ENCODE data around the gene SEPTIN2.

- TF ChIP-seq, protein P1, sequence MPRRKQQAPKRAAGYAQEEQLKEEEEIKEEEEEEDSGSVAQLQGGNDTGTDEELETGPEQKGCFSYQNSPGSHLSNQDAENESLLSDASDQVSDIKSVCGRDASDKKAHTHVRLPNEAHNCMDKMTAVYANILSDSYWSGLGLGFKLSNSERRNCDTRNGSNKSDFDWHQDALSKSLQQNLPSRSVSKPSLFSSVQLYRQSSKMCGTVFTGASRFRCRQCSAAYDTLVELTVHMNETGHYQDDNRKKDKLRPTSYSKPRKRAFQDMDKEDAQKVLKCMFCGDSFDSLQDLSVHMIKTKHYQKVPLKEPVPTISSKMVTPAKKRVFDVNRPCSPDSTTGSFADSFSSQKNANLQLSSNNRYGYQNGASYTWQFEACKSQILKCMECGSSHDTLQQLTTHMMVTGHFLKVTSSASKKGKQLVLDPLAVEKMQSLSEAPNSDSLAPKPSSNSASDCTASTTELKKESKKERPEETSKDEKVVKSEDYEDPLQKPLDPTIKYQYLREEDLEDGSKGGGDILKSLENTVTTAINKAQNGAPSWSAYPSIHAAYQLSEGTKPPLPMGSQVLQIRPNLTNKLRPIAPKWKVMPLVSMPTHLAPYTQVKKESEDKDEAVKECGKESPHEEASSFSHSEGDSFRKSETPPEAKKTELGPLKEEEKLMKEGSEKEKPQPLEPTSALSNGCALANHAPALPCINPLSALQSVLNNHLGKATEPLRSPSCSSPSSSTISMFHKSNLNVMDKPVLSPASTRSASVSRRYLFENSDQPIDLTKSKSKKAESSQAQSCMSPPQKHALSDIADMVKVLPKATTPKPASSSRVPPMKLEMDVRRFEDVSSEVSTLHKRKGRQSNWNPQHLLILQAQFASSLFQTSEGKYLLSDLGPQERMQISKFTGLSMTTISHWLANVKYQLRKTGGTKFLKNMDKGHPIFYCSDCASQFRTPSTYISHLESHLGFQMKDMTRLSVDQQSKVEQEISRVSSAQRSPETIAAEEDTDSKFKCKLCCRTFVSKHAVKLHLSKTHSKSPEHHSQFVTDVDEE (CRISPR knock-in tag; IDR thresholded peaks at IDR 0.05), result no peak
- TF ChIP-seq, protein P2, sequence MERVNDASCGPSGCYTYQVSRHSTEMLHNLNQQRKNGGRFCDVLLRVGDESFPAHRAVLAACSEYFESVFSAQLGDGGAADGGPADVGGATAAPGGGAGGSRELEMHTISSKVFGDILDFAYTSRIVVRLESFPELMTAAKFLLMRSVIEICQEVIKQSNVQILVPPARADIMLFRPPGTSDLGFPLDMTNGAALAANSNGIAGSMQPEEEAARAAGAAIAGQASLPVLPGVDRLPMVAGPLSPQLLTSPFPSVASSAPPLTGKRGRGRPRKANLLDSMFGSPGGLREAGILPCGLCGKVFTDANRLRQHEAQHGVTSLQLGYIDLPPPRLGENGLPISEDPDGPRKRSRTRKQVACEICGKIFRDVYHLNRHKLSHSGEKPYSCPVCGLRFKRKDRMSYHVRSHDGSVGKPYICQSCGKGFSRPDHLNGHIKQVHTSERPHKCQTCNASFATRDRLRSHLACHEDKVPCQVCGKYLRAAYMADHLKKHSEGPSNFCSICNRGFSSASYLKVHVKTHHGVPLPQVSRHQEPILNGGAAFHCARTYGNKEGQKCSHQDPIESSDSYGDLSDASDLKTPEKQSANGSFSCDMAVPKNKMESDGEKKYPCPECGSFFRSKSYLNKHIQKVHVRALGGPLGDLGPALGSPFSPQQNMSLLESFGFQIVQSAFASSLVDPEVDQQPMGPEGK (CRISPR knock-in tag; IDR thresholded peaks at IDR 0.05; ENCODE audit: borderline replicate concordance), result no peak
- TF ChIP-seq, protein P3, sequence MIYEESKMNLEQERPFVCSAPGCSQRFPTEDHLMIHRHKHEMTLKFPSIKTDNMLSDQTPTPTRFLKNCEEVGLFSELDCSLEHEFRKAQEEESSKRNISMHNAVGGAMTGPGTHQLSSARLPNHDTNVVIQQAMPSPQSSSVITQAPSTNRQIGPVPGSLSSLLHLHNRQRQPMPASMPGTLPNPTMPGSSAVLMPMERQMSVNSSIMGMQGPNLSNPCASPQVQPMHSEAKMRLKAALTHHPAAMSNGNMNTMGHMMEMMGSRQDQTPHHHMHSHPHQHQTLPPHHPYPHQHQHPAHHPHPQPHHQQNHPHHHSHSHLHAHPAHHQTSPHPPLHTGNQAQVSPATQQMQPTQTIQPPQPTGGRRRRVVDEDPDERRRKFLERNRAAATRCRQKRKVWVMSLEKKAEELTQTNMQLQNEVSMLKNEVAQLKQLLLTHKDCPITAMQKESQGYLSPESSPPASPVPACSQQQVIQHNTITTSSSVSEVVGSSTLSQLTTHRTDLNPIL (CRISPR knock-in tag; IDR thresholded peaks at IDR 0.05; ENCODE audit: low read depth), result no peak
- TF ChIP-seq TCF4 (CRISPR knock-in tag; IDR thresholded peaks at IDR 0.05; ENCODE audit: borderline replicate concordance) (no peak), ZFP30 (CRISPR knock-in tag; IDR thresholded peaks at IDR 0.05) (no peak), BACH2 (CRISPR knock-in tag; IDR thresholded peaks at IDR 0.05; ENCODE audit: borderline replicate concordance) (no peak), ARNTL (CRISPR knock-in tag; IDR thresholded peaks at IDR 0.05; ENCODE audit: borderline replicate concordance, low read depth) (no peak)
These were observed 29.4 kb downstream of the SEPTIN2 start for GRCh38 chr2:241344925-241345651.
